ENCODE measurements around the gene WIPI1. TPM values are rescaled to one million over a fixed set of nuclear protein-coding genes. Genes with fewer than 3 reads are reported as not detected.

The WIPI1 gene
- total and polyA plus RNA-seq, 2 of the 13 experiments (the other 11 are each of a cell fraction or from before 2014, with no cell fraction given), result 29.4 to 141 TPM

- TF ChIP-seq ZNF572 (CRISPR knock-in tag; IDR thresholded peaks at IDR 0.05), result no peak
- peak; percentile 64; the same call in 1 of the 2 replicates for TF ChIP-seq ZNF83 (CRISPR knock-in tag; IDR thresholded peaks at IDR 0.05; ENCODE audit: borderline replicate concordance)
- TF ChIP-seq ZNF773 (CRISPR knock-in tag; IDR thresholded peaks at IDR 0.05; ENCODE audit: borderline replicate concordance), result no peak
- TF ChIP-seq RNF219 (CRISPR knock-in tag; IDR thresholded peaks at IDR 0.05), result no peak
- no peak for TF ChIP-seq ZNF616 (CRISPR knock-in tag; IDR thresholded peaks at IDR 0.05; ENCODE audit: low read depth)
- TF ChIP-seq FOSL2 (CRISPR knock-in tag; IDR thresholded peaks at IDR 0.05), result no peak
- TF ChIP-seq DDIT3 (CRISPR knock-in tag; IDR thresholded peaks at IDR 0.05), result no peak
- no peak for TF ChIP-seq HINFP (CRISPR knock-in tag; IDR thresholded peaks at IDR 0.05; ENCODE audit: low read depth)
- no peak for TF ChIP-seq ZFP1 (CRISPR knock-in tag; IDR thresholded peaks at IDR 0.05)
- TF ChIP-seq GABPA (IDR thresholded peaks at IDR 0.05; ENCODE audit: low read depth, low read length), result no peak
- TF ChIP-seq GABPA (CRISPR knock-in tag; IDR thresholded peaks at IDR 0.05; ENCODE audit: low read depth), result no peak; the same call in 1 of the 2 replicates
- TF ChIP-seq NFE2L2 (IDR thresholded peaks at IDR 0.05; ENCODE audit: low read length), result no peak
- no peak for TF ChIP-seq ZNF574 (CRISPR knock-in tag; IDR thresholded peaks at IDR 0.05)
- TF ChIP-seq ZNF24 (IDR thresholded peaks at IDR 0.05), result no peak
- TF ChIP-seq AHDC1 (CRISPR knock-in tag; IDR thresholded peaks at IDR 0.05; ENCODE audit: borderline replicate concordance), result no peak
- TF ChIP-seq GATAD2A (CRISPR knock-in tag; IDR thresholded peaks at IDR 0.05), result no peak
- TF ChIP-seq TOPORS (CRISPR knock-in tag; IDR thresholded peaks at IDR 0.05), result peak; percentile 88; the same call in 1 of the 2 replicates
- TF ChIP-seq SMARCC2 (IDR thresholded peaks at IDR 0.05), result no peak
- no peak for TF ChIP-seq ZNF614 (CRISPR knock-in tag; IDR thresholded peaks at IDR 0.05; ENCODE audit: borderline replicate concordance)
- TF ChIP-seq ISL2 (CRISPR knock-in tag; IDR thresholded peaks at IDR 0.05), result no peak
These were observed at the start of gene WIPI1 (continued) for GRCh38 chr17:68457168-68457538.

Measured in HepG2 (cell line).